Mucosa of gallbladder (tissue), 1 donor: ENCODE results near the gene TUBGCP2. TPM values are rescaled to one million over a fixed set of nuclear protein-coding genes. Genes with fewer than 3 reads are reported as not detected.
A peak's percentile ranks its signal among the peaks of the same experiment; 100 is the strongest.

Source experiments
- DNase-seq: peaks from one replicate; pipeline ENCODE4 v3.0.0-alpha.2; 2020; ENCODE audit warnings: low spot score
- total RNA-seq: library from RNA; stranded (reverse); gene quantifications from one replicate; pipeline ENCODE4 v1.2.1, GENCODE V29; 2021
- donor health status: DM: no; HTN: no; CAD: no.

TUBGCP2 gene
- total RNA-seq, result 56.9 TPM

GRCh38 chr10:133308421-133309099, at the start of gene TUBGCP2, which contains the start of gene ZNF511:
TUBGCP2 (minus strand) TSS chr10:133308872; CDS start chr10:133302941, 5,931 bp downstream.
ZNF511 (plus strand) TSS chr10:133308914; CDS start chr10:133308944, 30 bp downstream.
- DNase-seq, result peak; percentile 87

GRCh38 chr10:133357285-133358161, 48.9 kb upstream of the TUBGCP2 start, which contains the start of gene FUOM:
FUOM (minus strand) TSS chr10:133358019; CDS start chr10:133358007, 12 bp downstream.
- DNase-seq, result no peak

GRCh38 chr10:133356549-133357284, 48.0 kb upstream of the TUBGCP2 start:
- no peak for DNase-seq

- DNase-seq, result no peak
Measured at GRCh38 chr10:133355991-133356390, 47.3 kb upstream of the TUBGCP2 start.

GRCh38 chr10:133355266-133355665, 46.6 kb upstream of the TUBGCP2 start:
- no peak for DNase-seq

GRCh38 chr10:133354672-133355240, 46.1 kb upstream of the TUBGCP2 start:
- no peak for DNase-seq

GRCh38 chr10:133353988-133354605, 45.4 kb upstream of the TUBGCP2 start:
- no peak for DNase-seq

- no peak for DNase-seq
Measured at GRCh38 chr10:133353202-133353959, 44.7 kb upstream of the TUBGCP2 start.

GRCh38 chr10:133351408-133352318, 43.0 kb upstream of the TUBGCP2 start:
- no peak for DNase-seq

- DNase-seq, result no peak
Measured at GRCh38 chr10:133350950-133351329, 42.3 kb upstream of the TUBGCP2 start.

GRCh38 chr10:133350283-133350949, 41.7 kb upstream of the TUBGCP2 start:
- DNase-seq, result no peak

GRCh38 chr10:133349577-133350011, 40.9 kb upstream of the TUBGCP2 start:
- DNase-seq, result no peak

- no peak for DNase-seq
Measured at GRCh38 chr10:133349160-133349568, 40.5 kb upstream of the TUBGCP2 start.

GRCh38 chr10:133347710-133348517, 39.2 kb upstream of the TUBGCP2 start:
- DNase-seq, result no peak

- no peak for DNase-seq
Measured at GRCh38 chr10:133346413-133346812, 37.7 kb upstream of the TUBGCP2 start.

- no peak for DNase-seq
Measured at GRCh38 chr10:133344236-133344635, 35.6 kb upstream of the TUBGCP2 start.

GRCh38 chr10:133343558-133343957, 34.9 kb upstream of the TUBGCP2 start:
- no peak for DNase-seq

GRCh38 chr10:133342942-133343341, 34.3 kb upstream of the TUBGCP2 start:
- no peak for DNase-seq
